WERI-Rb-1 (cell line): ENCODE measurements around the gene ZNF497.
A peak's percentile ranks its signal among the peaks of the same experiment; 100 is the strongest.
"Not testable (repeated sequence)": the region's sequence is repeated elsewhere in the genome, so short reads cannot be mapped to it uniquely, and the experiment has no call there.

Source experiments
- DNase-seq: peaks from one replicate; pipeline ENCODE4 v3.0.0-alpha.2; 2020
- H3K27ac ChIP-seq: fragments of 250-450 bp; sonication (Bioruptor Pico); 2 replicates; pipeline ENCODE4 v1.5.1; 2020; ENCODE audit warnings: mild to moderate bottlenecking, moderate library complexity
- H3K27me3 ChIP-seq: fragments of 250-450 bp; sonication (Bioruptor Pico); 2 replicates; pipeline ENCODE4 v1.5.1; 2021; ENCODE audit warnings: mild to moderate bottlenecking, low read depth, moderate library complexity; ENCODE audit not compliant: insufficient read depth, severe bottlenecking
- H3K36me3 ChIP-seq: fragments of 250-450 bp; sonication (Bioruptor Pico); 2 replicates; pipeline ENCODE4 v1.5.1; 2020; ENCODE audit warnings: mild to moderate bottlenecking, moderate library complexity
- H3K4me3 ChIP-seq: 2 replicates; pipeline ENCODE4 v1.5.1; 2011; ENCODE audit warnings: low read depth, mild to moderate bottlenecking, control low read depth, low read length
- H3K9me3 ChIP-seq: fragments of 250-450 bp; sonication (Bioruptor Pico); 2 replicates; pipeline ENCODE4 v1.5.1; 2021; ENCODE audit warnings: mild to moderate bottlenecking, moderate library complexity; ENCODE audit not compliant: severe bottlenecking
- CTCF ChIP-seq: IDR thresholded peaks from 2 replicates; pipeline ENCODE4 v1.5.1; 2011; ENCODE audit warnings: low read depth, mild to moderate bottlenecking, control low read depth, inconsistent platforms, low read length

Gene ZNF497

GRCh38 chr19:58315580-58315979, 47.0 kb downstream of the ZNF497 start:
- Histone ChIP-seq H3K4me3 (no peak overlapping the region), H3K36me3 (peaks cover 49% of the 10 kb centered on the region), H3K27me3 (no peaks in the 10 kb centered on the region), H3K27ac (no peak overlapping the region), H3K9me3 (no peaks in the 10 kb centered on the region)
- no peak for TF ChIP-seq CTCF
- no peak for DNase-seq

- H3K9me3 ChIP-seq: no peaks in the 10 kb centered on the region
- H3K36me3 ChIP-seq: peaks cover 82% of the 10 kb centered on the region
- H3K27ac ChIP-seq: no peak overlapping the region
- no peak overlapping the region for H3K4me3 ChIP-seq
- no peak for DNase-seq
- H3K27me3 ChIP-seq: no peaks in the 10 kb centered on the region
- TF ChIP-seq CTCF: no peak
Measured at GRCh38 chr19:58311345-58311865, 51.1 kb downstream of the ZNF497 start.

GRCh38 chr19:58310685-58311084, 51.9 kb downstream of the ZNF497 start:
- not testable (repeated sequence) for H3K9me3 ChIP-seq
- peaks cover 81% of the 10 kb centered on the region for H3K36me3 ChIP-seq
- TF ChIP-seq CTCF: 0 out of 2 replicates have a peak, but pooled peaks have one; percentile 14

GRCh38 chr19:58307736-58308135, 54.8 kb downstream of the ZNF497 start:
- DNase-seq: no peak
- H3K9me3 ChIP-seq: no peaks in the 10 kb centered on the region
- H3K27me3 ChIP-seq: no peaks in the 10 kb centered on the region
- no peak for TF ChIP-seq CTCF
- H3K27ac ChIP-seq: no peak overlapping the region
- H3K36me3 ChIP-seq: peaks cover 59% of the 10 kb centered on the region
- H3K4me3 ChIP-seq: no peak overlapping the region

More at GRCh38 chr19:58310685-58311084, 51.9 kb downstream of the ZNF497 start:
- peak; percentile 68 for DNase-seq
- H3K27me3 ChIP-seq, H3K27ac ChIP-seq, H3K4me3 ChIP-seq: not testable (repeated sequence)

- peaks cover 58% of the 10 kb centered on the region for H3K36me3 ChIP-seq
- no peaks in the 10 kb centered on the region for H3K9me3 ChIP-seq
- peak overlapping the region; percentile 81 for H3K4me3 ChIP-seq
- no peak for TF ChIP-seq CTCF
- no peaks in the 10 kb centered on the region for H3K27me3 ChIP-seq
- H3K27ac ChIP-seq: peak overlapping the region; percentile 68; the same call in 1 of the 2 replicates
- no peak for DNase-seq
Measured at GRCh38 chr19:58305932-58306323, 56.6 kb downstream of the ZNF497 start.
